ENCODE results near the gene AKR1B15. TPM values are rescaled to one million over a fixed set of nuclear protein-coding genes. Genes with fewer than 3 reads are reported as not detected.
A peak's percentile ranks its signal among the peaks of the same experiment; 100 is the strongest.

Gene AKR1B15
- total RNA-seq, 1 donor from 2014 or later = not detected

GRCh38 chr7:134505856-134506255 is 43.1 kb upstream of the AKR1B15 start:
- Mint-ChIP-seq H3K4me1 (no peaks in the 10 kb centered on the region), H3K36me3 (ENCODE audit: low read depth) (no peaks in the 10 kb centered on the region), H3K27me3 (ENCODE audit: low read depth) (no peaks in the 10 kb centered on the region), H3K4me3 (no peak overlapping the region), H3K27ac (ENCODE audit: unreplicated experiment) (no peak overlapping the region), H3K9me3 (no peaks in the 10 kb centered on the region)
- DNase-seq (ENCODE audit: low read depth, low spot score) = no peak
- no peak for TF ChIP-seq CTCF (conservative IDR thresholded peaks at IDR 0.05)

GRCh38 chr7:134509010-134509409 is 39.9 kb upstream of the AKR1B15 start:
- Mint-ChIP-seq H3K4me1 (no peaks in the 10 kb centered on the region), H3K4me3 (no peak overlapping the region), H3K9me3 (no peaks in the 10 kb centered on the region), H3K36me3 (ENCODE audit: low read depth) (no peaks in the 10 kb centered on the region), H3K27ac (ENCODE audit: unreplicated experiment) (no peak overlapping the region), H3K27me3 (ENCODE audit: low read depth) (peaks cover 2% of the 10 kb centered on the region)
- TF ChIP-seq CTCF (conservative IDR thresholded peaks at IDR 0.05) = no peak
- DNase-seq (ENCODE audit: low read depth, low spot score) = no peak

- TF ChIP-seq CTCF (conservative IDR thresholded peaks at IDR 0.05) = no peak
- Mint-ChIP-seq H3K9me3 (no peaks in the 10 kb centered on the region), H3K27me3 (ENCODE audit: low read depth) (peaks cover 2% of the 10 kb centered on the region), H3K4me3 (no peak overlapping the region), H3K27ac (ENCODE audit: unreplicated experiment) (no peak overlapping the region), H3K4me1 (peaks cover 5% of the 10 kb centered on the region), H3K36me3 (ENCODE audit: low read depth) (no peaks in the 10 kb centered on the region)
- DNase-seq (ENCODE audit: low read depth, low spot score) = no peak
Measured at GRCh38 chr7:134510646-134511045, 38.3 kb upstream of the AKR1B15 start.

GRCh38 chr7:134512271-134512670 is 36.6 kb upstream of the AKR1B15 start:
- peaks cover 14% of the 10 kb centered on the region for H3K27me3 Mint-ChIP-seq (ENCODE audit: low read depth)
- no peak overlapping the region for H3K27ac Mint-ChIP-seq (ENCODE audit: unreplicated experiment)
- peaks cover 5% of the 10 kb centered on the region for H3K4me1 Mint-ChIP-seq
- no peak for DNase-seq (ENCODE audit: low read depth, low spot score)
- no peaks in the 10 kb centered on the region for H3K36me3 Mint-ChIP-seq (ENCODE audit: low read depth)
- H3K9me3 Mint-ChIP-seq = no peaks in the 10 kb centered on the region
- no peak overlapping the region for H3K4me3 Mint-ChIP-seq
- no peak for TF ChIP-seq CTCF (conservative IDR thresholded peaks at IDR 0.05)

- peaks cover 23% of the 10 kb centered on the region for H3K27me3 Mint-ChIP-seq (ENCODE audit: low read depth)
- TF ChIP-seq CTCF (conservative IDR thresholded peaks at IDR 0.05) = peak; percentile 77
- no peak overlapping the region for H3K4me3 Mint-ChIP-seq
- H3K27ac Mint-ChIP-seq (ENCODE audit: unreplicated experiment) = no peak overlapping the region
- no peaks in the 10 kb centered on the region for H3K9me3 Mint-ChIP-seq
- peaks cover 5% of the 10 kb centered on the region for H3K4me1 Mint-ChIP-seq
- peak; percentile 32 for DNase-seq (ENCODE audit: low read depth, low spot score)
- no peaks in the 10 kb centered on the region for H3K36me3 Mint-ChIP-seq (ENCODE audit: low read depth)
Measured at GRCh38 chr7:134513169-134513752, 35.6 kb upstream of the AKR1B15 start.
